K562 (cell line): ENCODE results near the gene SLAIN1.

Source experiments
- CREB1 ChIP-seq, 2 experiments: sonication (generic) in 1 of 2; formaldehyde crosslinking in 1 of 2; IDR thresholded peaks; 2 replicates each; pipeline versions ENCODE4 v1.6.1 to v1.8.0; 2012 to 2022; ENCODE audit warnings: inconsistent platforms in 1 of 2, mild to moderate bottlenecking in 1 of 2, missing genetic modification reagents in 1 of 2, moderate library complexity in 1 of 2
- FOXK2 ChIP-seq, 2 experiments: fragments of 450-650 bp; IDR thresholded peaks in 1 of 2; conservative IDR thresholded peaks in 1 of 2; 2 replicates each; pipeline ENCODE4 v1.6.1; 2016; ENCODE audit warnings: low read depth in 2 of 2, mild to moderate bottlenecking in 1 of 2
- NRF1 ChIP-seq, 2 experiments: fragments of 450-650 bp; IDR thresholded peaks in 1 of 2; conservative IDR thresholded peaks in 1 of 2; 2 replicates each; pipeline ENCODE4 v1.6.1; 2014; ENCODE audit warnings: mild to moderate bottlenecking in 2 of 2
- RBM15 ChIP-seq: fragments of 200-400 bp; formaldehyde crosslinking; IDR thresholded peaks from 2 replicates; pipeline ENCODE4 v1.6.1; 2018; ENCODE audit warnings: mild to moderate bottlenecking, low read length, moderate library complexity; ENCODE audit not compliant: insufficient read depth
- SAFB2 ChIP-seq: fragments of 200-400 bp; formaldehyde crosslinking; IDR thresholded peaks from 2 replicates; pipeline ENCODE4 v1.6.1; 2018; ENCODE audit warnings: borderline replicate concordance, low read length, low read depth, moderate library complexity; ENCODE audit not compliant: severe bottlenecking
- TCF3 ChIP-seq: sonication (generic); formaldehyde crosslinking; IDR thresholded peaks from 2 replicates; pipeline ENCODE4 v1.4.0; 2020; ENCODE audit warnings: mild to moderate bottlenecking, missing genetic modification reagents
- ZNF239 ChIP-seq: fragments of 250-450 bp; sonication (Bioruptor Pico); IDR thresholded peaks from 2 replicates; pipeline ENCODE4 v1.4.0; 2020; ENCODE audit warnings: mild to moderate bottlenecking
- ZNF24 ChIP-seq: fragments of 450-650 bp; IDR thresholded peaks from 2 replicates; pipeline ENCODE4 v1.6.1; 2016
- ZNF668 ChIP-seq: fragments of 250-450 bp; sonication (Bioruptor Pico); IDR thresholded peaks from 2 replicates; pipeline ENCODE4 v1.8.0; 2022; ENCODE audit warnings: mild to moderate bottlenecking, inconsistent platforms
- ZNF764 ChIP-seq: fragments of 250-450 bp; sonication (Bioruptor Pico); IDR thresholded peaks from 2 replicates; pipeline ENCODE4 v1.4.0; 2020; ENCODE audit warnings: low read depth, mild to moderate bottlenecking, moderate library complexity
- TF ChIP-seq, protein P1 (sequence below): fragments of 450-650 bp; conservative IDR thresholded peaks from 2 replicates; pipeline ENCODE4 v1.6.1; 2016; ENCODE audit warnings: missing genetic modification characterization, low read depth, mild to moderate bottlenecking, control low read depth, missing compliant biosample characterization
- TF ChIP-seq, protein P2 (sequence below), 3 experiments: IDR thresholded peaks in 2 of 3; conservative IDR thresholded peaks in 1 of 3; 2 replicates each; pipeline ENCODE4 v1.5.1; 2011 to 2012; ENCODE audit warnings: low read length in 3 of 3, mild to moderate bottlenecking in 3 of 3, control low read depth in 2 of 3, improper control_type of control experiment in 1 of 3, inconsistent platforms in 1 of 3, low read depth in 1 of 3, mixed read lengths in 1 of 3, moderate library complexity in 1 of 3; ENCODE audit not compliant: insufficient read depth in 2 of 3

DNA sequence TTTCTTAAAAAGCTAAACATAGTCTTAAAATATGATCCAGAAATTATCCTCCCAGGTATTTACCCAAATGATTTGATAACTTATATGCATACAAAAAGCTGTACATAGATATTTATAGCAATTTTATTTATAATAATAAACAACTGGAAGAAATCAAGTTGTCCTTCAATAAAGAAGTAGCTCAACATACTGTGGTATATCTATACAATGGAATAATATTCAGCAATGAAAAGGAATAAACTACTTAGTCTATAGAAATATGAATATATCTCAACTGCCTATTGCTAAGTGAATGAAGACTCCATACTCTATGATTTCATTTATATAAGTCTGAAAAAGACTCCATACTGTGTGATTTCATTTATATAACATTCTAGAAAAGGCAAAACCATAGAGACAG, 47.1 kb upstream of the SLAIN1 start:
- TF ChIP-seq ZNF668 (CRISPR knock-in tag), result no peak
- no peak for TF ChIP-seq TCF3 (CRISPR knock-in tag)
- no peak for TF ChIP-seq ZNF764 (CRISPR knock-in tag)
- TF ChIP-seq ZNF24, result no peak
- TF ChIP-seq, protein P1, sequence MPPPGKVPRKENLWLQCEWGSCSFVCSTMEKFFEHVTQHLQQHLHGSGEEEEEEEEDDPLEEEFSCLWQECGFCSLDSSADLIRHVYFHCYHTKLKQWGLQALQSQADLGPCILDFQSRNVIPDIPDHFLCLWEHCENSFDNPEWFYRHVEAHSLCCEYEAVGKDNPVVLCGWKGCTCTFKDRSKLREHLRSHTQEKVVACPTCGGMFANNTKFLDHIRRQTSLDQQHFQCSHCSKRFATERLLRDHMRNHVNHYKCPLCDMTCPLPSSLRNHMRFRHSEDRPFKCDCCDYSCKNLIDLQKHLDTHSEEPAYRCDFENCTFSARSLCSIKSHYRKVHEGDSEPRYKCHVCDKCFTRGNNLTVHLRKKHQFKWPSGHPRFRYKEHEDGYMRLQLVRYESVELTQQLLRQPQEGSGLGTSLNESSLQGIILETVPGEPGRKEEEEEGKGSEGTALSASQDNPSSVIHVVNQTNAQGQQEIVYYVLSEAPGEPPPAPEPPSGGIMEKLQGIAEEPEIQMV, result no peak
- no peak for TF ChIP-seq ZNF239 (CRISPR knock-in tag)
- no peak for TF ChIP-seq FOXK2 (conservative IDR thresholded peaks at IDR 0.05 in 1 of 2, IDR thresholded peaks at IDR 0.05 in 1 of 2; ENCODE audit: low read depth in 2 of 2)
- no peak for TF ChIP-seq RBM15
- TF ChIP-seq, protein P2, sequence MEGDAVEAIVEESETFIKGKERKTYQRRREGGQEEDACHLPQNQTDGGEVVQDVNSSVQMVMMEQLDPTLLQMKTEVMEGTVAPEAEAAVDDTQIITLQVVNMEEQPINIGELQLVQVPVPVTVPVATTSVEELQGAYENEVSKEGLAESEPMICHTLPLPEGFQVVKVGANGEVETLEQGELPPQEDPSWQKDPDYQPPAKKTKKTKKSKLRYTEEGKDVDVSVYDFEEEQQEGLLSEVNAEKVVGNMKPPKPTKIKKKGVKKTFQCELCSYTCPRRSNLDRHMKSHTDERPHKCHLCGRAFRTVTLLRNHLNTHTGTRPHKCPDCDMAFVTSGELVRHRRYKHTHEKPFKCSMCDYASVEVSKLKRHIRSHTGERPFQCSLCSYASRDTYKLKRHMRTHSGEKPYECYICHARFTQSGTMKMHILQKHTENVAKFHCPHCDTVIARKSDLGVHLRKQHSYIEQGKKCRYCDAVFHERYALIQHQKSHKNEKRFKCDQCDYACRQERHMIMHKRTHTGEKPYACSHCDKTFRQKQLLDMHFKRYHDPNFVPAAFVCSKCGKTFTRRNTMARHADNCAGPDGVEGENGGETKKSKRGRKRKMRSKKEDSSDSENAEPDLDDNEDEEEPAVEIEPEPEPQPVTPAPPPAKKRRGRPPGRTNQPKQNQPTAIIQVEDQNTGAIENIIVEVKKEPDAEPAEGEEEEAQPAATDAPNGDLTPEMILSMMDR (IDR thresholded peaks at IDR 0.05 in 2 of 3, conservative IDR thresholded peaks at IDR 0.05 in 1 of 3; ENCODE audit: insufficient read depth in 2 of 3, low read depth in 1 of 3, low read length in 3 of 3), result no peak
- TF ChIP-seq SAFB2, result no peak
- TF ChIP-seq NRF1 (conservative IDR thresholded peaks at IDR 0.05 in 1 of 2, IDR thresholded peaks at IDR 0.05 in 1 of 2), result no peak
- TF ChIP-seq CREB1 (IDR thresholded peaks at IDR 0.05), result no peak
- TF ChIP-seq CREB1 (CRISPR knock-in tag; IDR thresholded peaks at IDR 0.05), result no peak
